Esophagus muscularis mucosa (tissue), 4 donors: Measurements from ENCODE around the gene PCNX2.

ENCODE experiments used
- CTCF ChIP-seq, 3 experiments: fragments of 200-600 bp in 2 of 3; fragments of 450-650 bp in 1 of 3; sonication (generic) in 2 of 3; IDR thresholded peaks; one replicate each; pipeline ENCODE4 v1.5.1; 2017 to 2019; ENCODE audit warnings: antibody characterized with exemption in 3 of 3, mild to moderate bottlenecking in 2 of 3, moderate library complexity in 1 of 3
- EP300 ChIP-seq: sonication (generic); formaldehyde crosslinking; IDR thresholded peaks from one replicate; pipeline ENCODE4 v1.6.1; 2017; ENCODE audit warnings: antibody characterized with exemption
- POLR2A ChIP-seq: fragments of 450-650 bp; IDR thresholded peaks from one replicate; pipeline ENCODE4 v1.6.1; 2017; ENCODE audit warnings: antibody characterized with exemption, moderate library complexity, mild to moderate bottlenecking, low read depth
- POLR2AphosphoS5 ChIP-seq, 2 donors: sonication (generic); formaldehyde crosslinking; IDR thresholded peaks; one replicate each; pipeline ENCODE4 v1.6.1; 2017; ENCODE audit warnings: antibody characterized with exemption in 2 of 2

GRCh38 chr1:233038581-233038980 is 256.9 kb downstream of the PCNX2 start:
- no peak for TF ChIP-seq CTCF (IDR thresholded peaks at IDR 0.05)
- TF ChIP-seq POLR2AphosphoS5 (IDR thresholded peaks at IDR 0.05): no peak
- TF ChIP-seq POLR2A: no peak
- TF ChIP-seq EP300: no peak
